GM21367 (cell line): ENCODE measurements around the gene GFRA4.

Source experiments
- ATAC-seq: cut with Tn5 transposase; IDR thresholded peaks from one replicate; pipeline ENCODE4 v1.9.1; 2021; ENCODE audit not compliant: unreplicated experiment

GFRA4 gene

DNA sequence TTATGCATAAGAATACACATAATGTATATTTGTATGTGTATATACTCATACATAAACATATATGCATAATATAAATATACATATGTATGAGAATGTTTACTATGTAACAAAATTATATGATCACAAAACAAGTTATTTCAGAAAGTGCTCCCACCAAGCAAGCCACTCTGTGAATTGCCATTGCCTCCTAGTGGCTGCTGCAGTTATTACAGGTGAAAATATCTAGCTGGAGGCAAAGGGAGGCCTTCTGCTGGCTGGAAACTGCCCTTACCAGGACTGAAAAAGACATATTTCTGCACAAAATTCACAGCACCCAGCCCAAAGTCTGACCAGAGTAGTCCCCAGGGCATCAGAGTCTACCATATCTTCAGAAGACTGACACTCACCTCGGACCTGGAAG lies 33.0 kb upstream of the GFRA4 start:
- ATAC-seq: no peak

DNA sequence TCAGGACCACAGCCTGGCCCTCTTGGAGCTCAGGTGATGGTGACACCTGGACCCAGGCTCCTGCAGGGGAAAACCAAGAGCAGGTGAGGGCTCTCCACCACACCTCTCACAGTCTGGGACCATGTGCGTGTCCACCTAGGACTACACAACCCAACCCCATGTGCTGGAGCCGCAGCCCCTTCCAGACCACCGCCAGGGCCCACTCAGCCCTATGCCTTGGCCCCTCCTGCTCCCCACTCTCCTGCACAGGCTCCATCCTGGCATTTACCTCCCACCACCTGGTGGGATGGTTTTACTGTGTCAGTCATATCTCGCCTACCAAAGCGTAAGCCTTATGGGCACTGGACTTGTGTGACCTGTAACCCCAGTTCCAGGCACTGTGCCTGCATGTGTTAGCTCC lies 31.7 kb upstream of the GFRA4 start:
- no peak for ATAC-seq

- no peak for ATAC-seq
These were observed 30.2 kb upstream of the GFRA4 start for GRCh38 chr20:3693376-3693775.

GRCh38 chr20:3692706-3693294 lies 29.6 kb upstream of the GFRA4 start:
- ATAC-seq: no peak

DNA sequence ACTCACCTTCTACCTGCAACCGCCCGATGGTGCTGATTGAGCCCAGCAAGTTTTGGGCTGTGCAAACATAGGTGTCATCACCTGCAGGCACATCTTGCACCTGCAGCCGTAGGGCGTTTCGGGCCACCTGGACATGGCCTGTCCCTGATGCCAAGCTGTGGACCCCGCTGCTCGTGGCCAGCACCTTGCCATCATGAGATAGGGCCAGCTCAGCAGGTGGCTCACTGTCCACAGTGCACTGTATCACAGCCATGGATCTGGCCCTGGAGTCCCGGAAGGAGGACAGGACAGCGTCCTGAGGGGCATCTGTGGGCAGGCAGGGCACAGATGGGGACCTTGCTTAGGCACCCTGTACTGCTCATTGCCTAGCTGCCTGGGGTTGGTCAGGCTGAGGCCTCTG lies 28.7 kb upstream of the GFRA4 start:
- ATAC-seq: no peak

DNA sequence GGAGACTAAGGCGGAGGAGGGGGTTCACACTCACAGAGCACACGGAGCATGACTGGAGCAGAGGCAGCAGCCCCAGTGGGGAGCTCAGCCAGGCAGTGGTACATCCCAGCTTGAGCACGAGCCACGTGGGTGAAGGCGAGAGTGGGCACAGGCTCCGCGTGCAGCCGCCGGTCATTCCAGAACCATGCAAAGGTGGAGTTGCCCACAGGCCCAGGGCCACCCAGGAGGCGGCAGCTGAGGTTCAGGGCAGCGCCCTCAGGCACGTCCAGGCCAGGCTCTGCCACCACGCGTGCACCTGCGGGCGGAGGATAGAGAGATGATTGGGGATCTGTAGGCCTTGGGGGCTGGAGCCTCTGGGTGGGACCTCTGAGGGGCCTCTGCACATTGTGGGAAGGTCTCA lies 28.1 kb upstream of the GFRA4 start:
- no peak for ATAC-seq

DNA sequence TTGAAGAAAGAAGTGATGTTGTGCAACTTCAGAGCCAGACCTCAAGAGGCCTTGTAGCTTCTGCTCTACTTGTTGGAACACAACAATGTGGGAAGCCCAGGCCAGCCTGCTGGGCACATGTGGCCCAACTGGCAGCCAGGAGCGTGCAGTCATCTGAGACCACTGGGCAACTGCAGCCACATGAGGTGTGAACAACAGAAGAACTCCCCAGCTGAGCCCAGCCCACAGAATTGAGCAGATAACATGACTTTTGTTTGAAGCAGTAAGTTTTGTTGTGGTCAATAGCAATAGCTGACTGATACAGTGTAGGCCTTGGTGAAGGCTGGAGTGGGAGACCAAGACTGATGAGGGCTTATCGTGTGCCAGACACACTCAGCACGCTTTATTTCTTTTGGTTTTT lies 27.2 kb upstream of the GFRA4 start:
- no peak for ATAC-seq

GRCh38 chr20:3689978-3690377 lies 26.8 kb upstream of the GFRA4 start:
- ATAC-seq: no peak

DNA sequence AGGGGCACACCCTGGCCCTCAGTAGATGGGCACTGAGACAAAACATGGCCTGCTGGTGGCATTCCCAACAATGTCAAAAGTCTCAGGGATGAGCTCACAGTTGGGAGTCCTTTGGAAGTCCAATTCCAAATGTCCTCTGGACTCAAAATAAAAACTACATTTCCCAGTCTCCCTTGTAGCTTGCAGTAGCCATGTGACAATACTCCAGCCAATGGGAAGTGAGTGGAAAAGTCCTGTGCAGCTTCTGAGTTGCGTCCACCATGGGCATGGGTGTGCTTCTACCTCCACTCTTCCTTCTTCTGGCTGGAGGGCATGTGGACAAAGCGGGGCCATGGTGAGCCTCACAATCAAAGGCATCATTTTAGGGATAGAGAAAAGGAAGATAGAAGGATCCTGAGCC lies 24.5 kb upstream of the GFRA4 start:
- no peak for ATAC-seq

DNA sequence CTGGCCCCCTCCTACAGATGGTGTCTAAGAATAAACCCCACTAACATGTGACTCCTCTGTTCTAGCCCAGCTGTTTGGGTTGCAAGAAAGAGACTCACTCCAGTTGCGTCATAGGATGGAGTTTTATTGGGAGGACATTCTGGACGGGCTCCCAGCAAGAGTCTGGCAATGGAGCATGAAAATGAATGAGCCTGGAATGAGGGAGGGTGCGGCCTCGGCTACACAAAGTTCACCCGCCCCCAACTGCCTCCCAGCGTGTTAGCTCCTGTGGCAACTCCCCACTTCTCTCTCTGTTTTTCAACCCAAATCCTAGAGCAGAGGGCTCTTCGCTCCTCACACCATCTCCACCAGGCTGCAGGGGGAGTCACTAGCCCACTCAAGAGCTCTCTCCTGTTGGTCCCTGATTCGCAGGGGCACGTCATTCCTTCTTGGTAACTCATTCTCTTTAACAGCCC lies 23.7 kb upstream of the GFRA4 start:
- ATAC-seq: no peak

- ATAC-seq: no peak
These were observed 23.2 kb upstream of the GFRA4 start for GRCh38 chr20:3686421-3686820.

DNA sequence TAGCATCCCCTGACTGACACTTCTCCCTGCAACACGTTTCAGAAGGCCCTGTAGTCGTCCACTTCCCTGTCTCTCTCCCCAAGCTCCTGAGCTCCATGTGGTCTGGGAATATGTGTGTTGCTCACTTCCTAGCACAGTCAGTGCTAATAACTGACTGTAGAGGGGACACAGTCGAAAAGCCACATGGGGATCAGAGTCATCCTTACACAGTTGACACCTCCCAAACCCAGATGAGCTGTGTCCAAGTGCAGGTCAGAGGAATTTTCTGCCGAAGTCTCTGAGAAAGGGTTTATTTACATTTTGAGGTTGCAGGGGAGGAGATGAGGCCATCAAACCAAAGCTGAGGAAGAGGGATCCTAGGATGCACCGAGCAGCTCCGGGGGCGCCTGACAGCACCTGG lies 22.1 kb upstream of the GFRA4 start:
- ATAC-seq: no peak

- ATAC-seq: no peak
These were observed 19.0 kb upstream of the GFRA4 start, which contains the start of gene ADAM33 for GRCh38 chr20:3681931-3682781. Gene ADAM33, minus strand, starts transcription at chr20:3682010. Its CDS starts 6 bp downstream, at chr20:3682004.

GRCh38 chr20:3681352-3681930 lies 18.2 kb upstream of the GFRA4 start:
- no peak for ATAC-seq

- ATAC-seq: no peak
These were observed 17.6 kb upstream of the GFRA4 start for GRCh38 chr20:3680701-3681351.

DNA sequence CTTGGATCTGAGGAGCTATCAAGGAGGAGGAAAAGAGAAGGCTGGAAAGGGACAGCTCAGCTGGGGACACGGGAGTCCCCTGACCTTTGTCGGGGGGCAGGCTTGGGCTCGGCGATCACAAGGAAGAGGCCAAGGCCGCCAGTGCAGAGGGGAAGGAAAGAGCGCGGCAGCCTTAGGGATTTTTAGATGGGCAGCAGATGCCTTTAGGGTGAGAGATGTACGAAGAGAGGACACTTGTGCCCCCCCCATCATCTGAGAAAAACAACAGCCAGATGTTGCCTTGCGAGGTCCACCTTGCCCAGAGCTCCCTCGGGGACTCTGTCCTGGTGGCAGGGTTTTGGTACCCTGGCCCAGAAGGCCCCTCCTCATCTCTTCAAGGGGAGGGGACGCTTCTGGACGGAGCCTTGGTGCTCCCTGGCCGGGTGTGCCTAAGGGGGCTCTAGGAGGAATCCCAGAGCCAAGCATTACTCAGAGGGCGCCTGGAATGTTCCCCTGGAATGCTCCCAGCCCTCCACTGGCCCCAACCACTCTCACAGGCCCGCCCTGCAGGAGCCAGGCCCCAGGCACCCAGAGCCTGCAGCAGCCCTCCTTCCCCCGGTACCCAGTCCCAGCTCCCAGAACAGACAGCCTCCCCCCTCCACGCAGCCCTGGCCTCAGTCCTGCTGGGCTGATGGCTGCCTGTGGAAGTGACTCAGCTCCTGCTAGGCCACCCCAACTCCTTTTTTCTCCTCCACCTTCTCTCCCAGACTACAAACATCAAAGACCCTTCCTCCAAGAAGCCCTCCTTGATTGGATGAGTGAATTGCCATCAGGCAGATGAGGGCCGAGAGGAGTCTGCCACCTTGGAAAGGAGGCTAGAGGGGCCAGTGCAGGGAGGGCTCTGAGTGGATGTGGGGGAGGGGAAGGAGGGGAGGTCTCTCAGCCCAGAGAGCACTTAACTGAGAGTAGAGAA lies 16.8 kb upstream of the GFRA4 start:
- ATAC-seq: no peak

- ATAC-seq: no peak
These were observed 15.9 kb upstream of the GFRA4 start for GRCh38 chr20:3678856-3679720.

DNA sequence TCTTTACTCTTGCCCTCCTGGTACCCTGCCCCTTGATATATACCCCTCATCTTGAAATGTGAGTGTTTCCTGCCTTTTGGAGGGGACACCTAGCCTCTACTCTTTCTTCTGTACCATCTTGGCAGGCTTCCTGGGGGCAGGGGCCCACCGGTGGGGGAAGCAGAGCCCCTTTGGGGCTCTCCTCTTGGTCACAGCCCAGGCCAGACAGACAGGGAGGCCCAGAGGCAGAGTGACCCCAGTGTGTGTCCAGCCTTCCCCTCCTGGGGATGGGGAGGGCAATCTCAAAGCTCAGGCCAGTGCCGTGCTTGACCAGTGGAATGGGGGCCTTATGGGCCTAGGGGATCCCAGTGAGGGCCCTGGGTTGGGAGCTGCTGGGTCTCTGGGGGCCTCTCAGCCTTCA lies 15.0 kb upstream of the GFRA4 start:
- no peak for ATAC-seq

DNA sequence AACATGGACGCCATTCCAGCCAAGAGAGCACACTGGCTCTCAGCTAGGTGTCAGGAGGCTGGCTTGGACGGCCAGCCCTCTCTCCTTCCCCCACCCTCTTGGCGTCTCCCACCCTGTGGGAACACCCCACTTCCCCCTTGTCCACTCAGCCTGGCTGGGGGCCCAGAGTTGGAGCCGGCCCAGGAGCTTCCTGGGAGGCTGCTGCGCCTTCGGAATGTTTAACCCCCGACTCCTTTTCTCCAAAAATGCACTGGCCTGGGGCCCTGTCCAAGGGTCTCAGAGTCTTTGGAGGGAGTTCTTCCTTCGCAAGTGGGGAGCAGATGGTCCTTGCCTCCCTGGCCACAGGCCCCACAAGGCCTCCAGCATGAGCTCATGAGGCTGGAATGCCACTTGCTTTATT lies 14.5 kb upstream of the GFRA4 start:
- ATAC-seq: no peak
